ENCODE results near the gene NXT2. TPM values are rescaled to one million over a fixed set of nuclear protein-coding genes. Genes with fewer than 3 reads are reported as not detected.

The NXT2 gene
- total RNA-seq, 2 donors from 2014 or later = 6.0 to 6.7 TPM

Other genes with a start within 250 kb of the NXT2 start
- gene GUCY2F, start 54.8 kb upstream of the NXT2 start, total RNA-seq = not detected
- gene KCNE5, start 88.3 kb downstream of the NXT2 start, total RNA-seq = under 1 TPM in 1 of 2 donors, not detected in 1; 0.29 TPM
- 10 to 100 TPM; 45.3 to 62.7 TPM for gene ACSL4, start 196.4 kb downstream of the NXT2 start, total RNA-seq

Measured in posterior vena cava (tissue), 2 donors.